ENCODE results near the gene AATF. TPM values are rescaled to one million over a fixed set of nuclear protein-coding genes. Genes with fewer than 3 reads are reported as not detected.
A peak's percentile ranks its signal among the peaks of the same experiment; 100 is the strongest.

The AATF gene
- total and polyA plus RNA-seq, 2 experiments from 2014 or later: 35.6 to 48.1 TPM

GRCh38 chr17:37041932-37042331 is 93.2 kb downstream of the AATF start:
- Histone ChIP-seq H4K20me1 (ENCODE audit: insufficient read depth) (no peaks in the 10 kb centered on the region), H3K4me1 (ENCODE audit: insufficient read depth) (no peaks in the 10 kb centered on the region), H3K9me2 (ENCODE audit: insufficient read depth) (no peaks in the 10 kb centered on the region), H3K4me3 (no peak overlapping the region), H3K27me3 (replicated peaks; ENCODE audit: insufficient read depth) (no peaks in the 10 kb centered on the region), H3K9me3 (ENCODE audit: low read depth) (no peaks in the 10 kb centered on the region), H3K4me2 (ENCODE audit: unreplicated experiment) (no peak overlapping the region), H3K27ac (no peak overlapping the region), H2AFZ (no peak overlapping the region), H3K79me2 (ENCODE audit: insufficient read depth) (no peaks in the 10 kb centered on the region), H3K36me3 (ENCODE audit: low read depth) (no peaks in the 10 kb centered on the region), H3K9ac (no peak overlapping the region), H3F3A (ENCODE audit: insufficient read depth) (no peaks in the 10 kb centered on the region; the same call in 1 of the 2 replicates)
- in situ Hi-C loops (cut with MboI): no loop called here
- no peak for TF ChIP-seq EZH2 (IDR thresholded peaks at IDR 0.05; ENCODE audit: insufficient read depth, poor library complexity, severe bottlenecking)
- no peak for DNase-seq

GRCh38 chr17:37043201-37043600 is 94.4 kb downstream of the AATF start:
- Histone ChIP-seq H3K27me3 (replicated peaks; ENCODE audit: insufficient read depth) (no peaks in the 10 kb centered on the region), H4K20me1 (ENCODE audit: insufficient read depth) (no peaks in the 10 kb centered on the region), H3F3A (ENCODE audit: insufficient read depth) (no peaks in the 10 kb centered on the region; the same call in 1 of the 2 replicates), H2AFZ (no peak overlapping the region), H3K36me3 (ENCODE audit: low read depth) (no peaks in the 10 kb centered on the region), H3K79me2 (ENCODE audit: insufficient read depth) (no peaks in the 10 kb centered on the region), H3K4me2 (ENCODE audit: unreplicated experiment) (no peak overlapping the region), H3K9ac (no peak overlapping the region), H3K4me3 (no peak overlapping the region), H3K9me2 (ENCODE audit: insufficient read depth) (no peaks in the 10 kb centered on the region), H3K9me3 (ENCODE audit: low read depth) (no peaks in the 10 kb centered on the region), H3K4me1 (ENCODE audit: insufficient read depth) (0 out of 2 replicates have a peak, but pooled peaks cover 3% of the 10 kb centered on the region), H3K27ac (no peak overlapping the region)
- in situ Hi-C loops (cut with MboI): no loop called here
- DNase-seq: peak; percentile 27
- WGBS, 2 experiments (ENCODE audit: low coverage in 1 of 2, low lambda C conversion rate in 2 of 2, missing lambda C conversion rate in 2 of 2): 71 to 84% methylated on average over 3 of the region's 3 CpGs
- TF ChIP-seq EZH2phosphoT487 (IDR thresholded peaks at IDR 0.05; ENCODE audit: insufficient read depth, low read depth): no peak
- TF ChIP-seq EZH2 (IDR thresholded peaks at IDR 0.05; ENCODE audit: insufficient read depth, poor library complexity, severe bottlenecking): no peak

GRCh38 chr17:37045351-37045922 is 96.7 kb downstream of the AATF start:
- in situ Hi-C loops (cut with MboI): loop anchor here (5.0 kb wide), 1 partner anchor 418 kb away; no protein-coding TSS in a partner anchor
- 81 to 85% methylated on average over 7 of the region's 7 CpGs for WGBS, 2 experiments (ENCODE audit: low coverage in 1 of 2, low lambda C conversion rate in 2 of 2, missing lambda C conversion rate in 2 of 2)

GRCh38 chr17:37047631-37048104 is 98.9 kb downstream of the AATF start:
- WGBS, 2 experiments (ENCODE audit: low coverage in 1 of 2, low lambda C conversion rate in 2 of 2, missing lambda C conversion rate in 2 of 2): 3 to 5% methylated on average over 9 of the region's 9 CpGs
- no peak overlapping the region for H3K4me2 ChIP-seq (ENCODE audit: unreplicated experiment)
- no peaks in the 10 kb centered on the region for H3K9me3 ChIP-seq (ENCODE audit: low read depth)
- no peaks in the 10 kb centered on the region for H3K79me2 ChIP-seq (ENCODE audit: insufficient read depth)
- H3K9ac ChIP-seq: no peak overlapping the region
- DNase-seq: peak; percentile 79
- no peaks in the 10 kb centered on the region for H3K27me3 ChIP-seq (replicated peaks; ENCODE audit: insufficient read depth)
- TF ChIP-seq EZH2phosphoT487 (IDR thresholded peaks at IDR 0.05; ENCODE audit: insufficient read depth, low read depth) (no peak), EZH2 (IDR thresholded peaks at IDR 0.05; ENCODE audit: insufficient read depth, poor library complexity, severe bottlenecking) (no peak)
- no peak overlapping the region for H3K4me3 ChIP-seq
- no peak overlapping the region for H2AFZ ChIP-seq
- no peak overlapping the region for H3K27ac ChIP-seq
- in situ Hi-C loops (cut with MboI): loop anchor here (5.0 kb wide), 1 partner anchor 420 kb away; no protein-coding TSS in a partner anchor
- H3K36me3 ChIP-seq (ENCODE audit: low read depth): no peaks in the 10 kb centered on the region
- H3F3A ChIP-seq (ENCODE audit: insufficient read depth): no peaks in the 10 kb centered on the region; the same call in 1 of the 2 replicates
- no peaks in the 10 kb centered on the region for H3K9me2 ChIP-seq (ENCODE audit: insufficient read depth)
- H3K4me1 ChIP-seq (ENCODE audit: insufficient read depth): 0 out of 2 replicates have a peak, but pooled peaks cover 3% of the 10 kb centered on the region
- no peaks in the 10 kb centered on the region for H4K20me1 ChIP-seq (ENCODE audit: insufficient read depth)

More at GRCh38 chr17:37045351-37045922, 96.7 kb downstream of the AATF start:
- H3K27me3 ChIP-seq (replicated peaks; ENCODE audit: insufficient read depth): no peaks in the 10 kb centered on the region
- H3K4me1 ChIP-seq (ENCODE audit: insufficient read depth): 0 out of 2 replicates have a peak, but pooled peaks cover 3% of the 10 kb centered on the region
- no peak overlapping the region for H3K27ac ChIP-seq
- H3K4me2 ChIP-seq (ENCODE audit: unreplicated experiment): no peak overlapping the region
- DNase-seq: no peak
- H3K4me3 ChIP-seq: no peak overlapping the region
- TF ChIP-seq EZH2 (IDR thresholded peaks at IDR 0.05; ENCODE audit: insufficient read depth, poor library complexity, severe bottlenecking) (no peak), EZH2phosphoT487 (IDR thresholded peaks at IDR 0.05; ENCODE audit: insufficient read depth, low read depth) (no peak)
- H3K36me3 ChIP-seq (ENCODE audit: low read depth): no peaks in the 10 kb centered on the region
- H3K9ac ChIP-seq: no peak overlapping the region
- H3K9me2 ChIP-seq (ENCODE audit: insufficient read depth): no peaks in the 10 kb centered on the region
- no peaks in the 10 kb centered on the region for H3K9me3 ChIP-seq (ENCODE audit: low read depth)
- H3K79me2 ChIP-seq (ENCODE audit: insufficient read depth): no peaks in the 10 kb centered on the region
- no peak overlapping the region for H2AFZ ChIP-seq
- no peaks in the 10 kb centered on the region for H4K20me1 ChIP-seq (ENCODE audit: insufficient read depth)
- H3F3A ChIP-seq (ENCODE audit: insufficient read depth): no peaks in the 10 kb centered on the region; the same call in 1 of the 2 replicates
